ENCODE results near the gene N4BP2L2. TPM values are rescaled to one million over a fixed set of nuclear protein-coding genes. Genes with fewer than 3 reads are reported as not detected.

N4BP2L2 gene
- total and polyA plus RNA-seq, 8 donors: 25.5 to 232 (median 123) TPM

- Histone ChIP-seq H3K27me3 (no peaks in the 10 kb centered on the region), H3K9me3 (no peaks in the 10 kb centered on the region), H3K4me3 (no peak overlapping the region), H3K4me1 (peaks cover 0 to 5% (median 2%) of the 10 kb centered on the region in 4 donors), H3K36me3 (peaks cover 3 to 52% (median 30%) of the 10 kb centered on the region in 4 donors), H3K27ac (no peak overlapping the region)
- no peak for DNase-seq
- TF ChIP-seq POLR2AphosphoS5 (IDR thresholded peaks at IDR 0.05) (no peak), EP300 (IDR thresholded peaks at IDR 0.05) (no peak), POLR2A (IDR thresholded peaks at IDR 0.05) (no peak), CTCF (IDR thresholded peaks at IDR 0.05) (no peak)
- WGBS, 5 donors: 86 to 94% (median 92%) methylated on average over 6 of the region's 6 CpGs
- intact Hi-C loops (cut with DNase I; ENCODE audit: low total_unique reads): no loop called here
Observed at GRCh38 chr13:32407854-32408253, 130.7 kb downstream of the N4BP2L2 start.

GRCh38 chr13:32403108-32403507 lies 135.5 kb downstream of the N4BP2L2 start:
- H3K4me1 ChIP-seq: no peaks in the 10 kb centered on the region
- peaks cover 3 to 69% (median 38%) of the 10 kb centered on the region in 4 donors for H3K36me3 ChIP-seq
- no peak overlapping the region for H3K4me3 ChIP-seq
- H3K9me3 ChIP-seq: no peaks in the 10 kb centered on the region
- H3K27me3 ChIP-seq: no peaks in the 10 kb centered on the region
- no peak overlapping the region for H3K27ac ChIP-seq
- intact Hi-C loops (cut with DNase I; ENCODE audit: low total_unique reads): no loop called here
- WGBS, 5 donors: 85 to 99% (median 92%) methylated on average over 4 of the region's 4 CpGs
- DNase-seq: no peak
- no peak for TF ChIP-seq POLR2A (IDR thresholded peaks at IDR 0.05)
- TF ChIP-seq EP300 (IDR thresholded peaks at IDR 0.05): no peak
- no peak for TF ChIP-seq POLR2AphosphoS5 (IDR thresholded peaks at IDR 0.05)

- Histone ChIP-seq H3K27me3 (no peaks in the 10 kb centered on the region), H3K27ac (no peak overlapping the region), H3K4me1 (no peaks in the 10 kb centered on the region), H3K36me3 (no peaks in the 10 kb centered on the region), H3K4me3 (no peak overlapping the region), H3K9me3 (no peaks in the 10 kb centered on the region)
- no peak for TF ChIP-seq CTCF (IDR thresholded peaks at IDR 0.05)
- no peak for TF ChIP-seq POLR2AphosphoS5 (IDR thresholded peaks at IDR 0.05)
- intact Hi-C loops (cut with DNase I; ENCODE audit: low total_unique reads): no loop called here
- WGBS, 5 donors: 66 to 90% (median 75%) methylated on average over 4 of the region's 4 CpGs
- no peak for DNase-seq
Observed at GRCh38 chr13:32391101-32391619, 147.4 kb downstream of the N4BP2L2 start.

- no peak for DNase-seq
- Histone ChIP-seq H3K27me3 (no peaks in the 10 kb centered on the region), H3K36me3 (no peaks in the 10 kb centered on the region), H3K9me3 (no peaks in the 10 kb centered on the region), H3K4me3 (no peak overlapping the region), H3K4me1 (no peaks in the 10 kb centered on the region), H3K27ac (no peak overlapping the region)
- 74 to 92% (median 87%) methylated on average over 1 of the region's 1 CpG for WGBS, 5 donors
- intact Hi-C loops (cut with DNase I; ENCODE audit: low total_unique reads): no loop called here
- TF ChIP-seq CTCF (IDR thresholded peaks at IDR 0.05) (no peak), POLR2A (IDR thresholded peaks at IDR 0.05) (no peak), POLR2AphosphoS5 (IDR thresholded peaks at IDR 0.05) (no peak), EP300 (IDR thresholded peaks at IDR 0.05) (no peak)
Observed at GRCh38 chr13:32390484-32390883, 148.1 kb downstream of the N4BP2L2 start.

GRCh38 chr13:32390048-32390447 lies 148.5 kb downstream of the N4BP2L2 start:
- 68 to 87% (median 79%) methylated on average over 4 of the region's 4 CpGs for WGBS, 5 donors
- no peaks in the 10 kb centered on the region for H3K27me3 ChIP-seq
- no peaks in the 10 kb centered on the region for H3K4me1 ChIP-seq
- no peaks in the 10 kb centered on the region for H3K9me3 ChIP-seq
- TF ChIP-seq EP300 (IDR thresholded peaks at IDR 0.05): no peak
- TF ChIP-seq POLR2AphosphoS5 (IDR thresholded peaks at IDR 0.05): no peak
- TF ChIP-seq POLR2A (IDR thresholded peaks at IDR 0.05): no peak
- TF ChIP-seq CTCF (IDR thresholded peaks at IDR 0.05): no peak
- intact Hi-C loops (cut with DNase I; ENCODE audit: low total_unique reads): no loop called here
- H3K27ac ChIP-seq: no peak overlapping the region
- DNase-seq: no peak
- no peak overlapping the region for H3K4me3 ChIP-seq
- H3K36me3 ChIP-seq: no peaks in the 10 kb centered on the region

Data from stomach (tissue), 9 donors.